ENCODE results near the gene CNN2. TPM values are rescaled to one million over a fixed set of nuclear protein-coding genes. Genes with fewer than 3 reads are reported as not detected.
A peak's percentile ranks its signal among the peaks of the same experiment; 100 is the strongest.

The CNN2 gene
- total and polyA plus RNA-seq, 2 of the 13 experiments (the other 11 are each of a cell fraction or from before 2014, with no cell fraction given), result 63.6 to 70.0 TPM

DNA sequence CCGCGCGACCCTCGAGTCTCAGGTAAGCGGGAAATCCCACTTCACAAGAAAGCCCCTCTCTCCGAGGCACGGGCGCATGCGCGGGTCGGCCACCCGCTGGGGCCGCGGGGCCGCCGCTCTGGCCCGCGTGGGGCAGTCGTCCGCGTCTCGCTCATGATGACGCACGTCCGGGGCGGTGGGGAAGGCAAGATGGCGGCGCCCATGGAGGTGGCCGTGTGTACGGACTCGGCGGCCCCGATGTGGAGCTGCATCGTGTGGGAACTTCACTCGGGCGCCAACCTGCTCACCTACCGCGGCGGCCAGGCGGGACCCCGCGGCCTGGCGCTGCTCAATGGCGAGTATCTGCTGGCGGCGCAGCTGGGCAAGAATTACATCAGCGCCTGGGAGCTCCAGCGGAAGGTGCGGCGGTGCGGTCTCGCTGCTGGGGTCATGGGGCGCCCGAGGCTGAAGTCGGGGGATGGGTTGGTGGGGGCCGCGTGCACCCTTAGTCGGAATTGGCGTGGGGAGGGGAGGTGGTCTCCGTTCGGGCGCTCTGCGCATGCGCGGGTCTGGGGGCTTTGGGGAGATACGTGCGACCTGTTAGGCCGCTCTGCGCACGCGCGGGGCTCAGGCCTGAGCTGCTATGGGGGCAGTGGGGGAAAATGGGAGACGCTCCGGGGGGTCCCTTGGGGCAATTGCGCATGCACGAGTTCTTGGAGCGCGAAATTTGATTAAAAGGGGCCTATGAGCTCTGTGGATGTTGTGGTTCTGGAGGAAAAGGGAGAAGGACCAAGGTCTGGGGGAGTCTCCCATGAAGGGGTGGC lies 42.0 kb upstream of the CNN2 start, which contains the start of gene WDR18 (continued):
- TF ChIP-seq, protein P1, sequence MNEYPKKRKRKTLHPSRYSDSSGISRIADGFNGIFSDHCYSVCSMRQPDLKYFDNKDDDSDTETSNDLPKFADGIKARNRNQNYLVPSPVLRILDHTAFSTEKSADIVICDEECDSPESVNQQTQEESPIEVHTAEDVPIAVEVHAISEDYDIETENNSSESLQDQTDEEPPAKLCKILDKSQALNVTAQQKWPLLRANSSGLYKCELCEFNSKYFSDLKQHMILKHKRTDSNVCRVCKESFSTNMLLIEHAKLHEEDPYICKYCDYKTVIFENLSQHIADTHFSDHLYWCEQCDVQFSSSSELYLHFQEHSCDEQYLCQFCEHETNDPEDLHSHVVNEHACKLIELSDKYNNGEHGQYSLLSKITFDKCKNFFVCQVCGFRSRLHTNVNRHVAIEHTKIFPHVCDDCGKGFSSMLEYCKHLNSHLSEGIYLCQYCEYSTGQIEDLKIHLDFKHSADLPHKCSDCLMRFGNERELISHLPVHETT (CRISPR knock-in tag; conservative IDR thresholded peaks at IDR 0.05), result 0 out of 2 replicates have a peak, but pooled peaks have one; percentile 27
- TF ChIP-seq SP140L (CRISPR knock-in tag; IDR thresholded peaks at IDR 0.05; ENCODE audit: borderline replicate concordance), result no peak

DNA sequence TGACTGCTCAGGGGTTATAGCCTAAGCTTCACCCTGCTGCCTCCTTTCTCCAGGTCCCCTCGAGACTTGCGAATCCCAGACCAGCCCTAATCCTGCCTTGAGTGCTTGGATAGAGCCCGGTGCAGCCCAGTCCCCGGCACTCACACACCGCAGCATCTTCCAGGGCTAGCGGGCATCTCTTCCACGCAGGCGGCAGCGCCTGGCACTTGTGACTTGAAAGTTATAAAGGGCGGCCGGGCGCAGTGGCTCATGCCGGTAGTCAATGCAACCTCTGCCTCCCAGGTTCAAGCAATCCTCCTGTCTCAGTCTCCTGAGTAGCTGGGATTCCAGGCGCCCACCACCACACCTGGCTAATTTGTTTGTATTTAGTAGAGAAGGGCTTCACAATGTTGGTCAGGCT lies 40.3 kb upstream of the CNN2 start:
- POLR2A ChIA-PET, result no interaction called here
- Histone ChIP-seq H3K27me3 (ENCODE audit: control insufficient read depth in 1 of 2, insufficient read depth in 2 of 2, low read length in 2 of 2) (no peaks in the 10 kb centered on the region), H2AFZ (ENCODE audit: low read length) (no peak overlapping the region), H3K4me2 (ENCODE audit: low read depth, low read length) (no peak overlapping the region), H3K4me3 (replicated peaks in 1 of 3; ENCODE audit: insufficient read depth in 1 of 3, low read depth in 2 of 3, low read length in 3 of 3) (no peak overlapping the region), H4K20me1 (ENCODE audit: insufficient read depth, low read length) (no peaks in the 10 kb centered on the region), H3K36me3 (replicated peaks in 1 of 2; ENCODE audit: control insufficient read depth in 1 of 2, insufficient read depth in 2 of 2, low read length in 2 of 2) (peaks cover 22 to 41% of the 10 kb centered on the region in 2 experiments), H3K9ac (ENCODE audit: insufficient read depth, low read depth, low read length) (no peak overlapping the region), H3K9me3 (ENCODE audit: low read length) (no peaks in the 10 kb centered on the region), H3K79me2 (ENCODE audit: insufficient read depth, low read length) (peaks cover 14% of the 10 kb centered on the region), H3K27ac (ENCODE audit: extremely low read length, insufficient read depth, low read length) (no peak overlapping the region), H3K4me1 (ENCODE audit: insufficient read depth, low read length) (peaks cover 32% of the 10 kb centered on the region)
- WGBS (ENCODE audit: low lambda C conversion rate), result 96% methylated on average over 11 of the region's 14 CpGs
- DNase-seq (ENCODE audit: low spot score) (no peak), ATAC-seq (no peak), FAIRE-seq (no peak)
- intact Hi-C loops (cut with micrococcal nuclease; ENCODE audit: unreplicated experiment) (no loop called here), in situ Hi-C loops (cut with HindIII; ENCODE audit: extremely low pct_ligation_motif_present, low pct_unique_long_range_greater_than_20kb) (loop anchor here (10.0 kb wide), 2 partner anchors 121 to 221 kb away; no protein-coding TSS in a partner anchor)
- no TSS peak for BruUV-seq (replicated peaks)
- CTCF ChIA-PET (ENCODE audit: low intra/inter-chr PET ratio, low total read pairs), result no interaction called here
- TF ChIP-seq RXRA (CRISPR knock-in tag; IDR thresholded peaks at IDR 0.05) (no peak), MYC (CRISPR knock-in tag; IDR thresholded peaks at IDR 0.05; ENCODE audit: borderline replicate concordance) (no peak)
- TF ChIP-seq, protein P2, sequence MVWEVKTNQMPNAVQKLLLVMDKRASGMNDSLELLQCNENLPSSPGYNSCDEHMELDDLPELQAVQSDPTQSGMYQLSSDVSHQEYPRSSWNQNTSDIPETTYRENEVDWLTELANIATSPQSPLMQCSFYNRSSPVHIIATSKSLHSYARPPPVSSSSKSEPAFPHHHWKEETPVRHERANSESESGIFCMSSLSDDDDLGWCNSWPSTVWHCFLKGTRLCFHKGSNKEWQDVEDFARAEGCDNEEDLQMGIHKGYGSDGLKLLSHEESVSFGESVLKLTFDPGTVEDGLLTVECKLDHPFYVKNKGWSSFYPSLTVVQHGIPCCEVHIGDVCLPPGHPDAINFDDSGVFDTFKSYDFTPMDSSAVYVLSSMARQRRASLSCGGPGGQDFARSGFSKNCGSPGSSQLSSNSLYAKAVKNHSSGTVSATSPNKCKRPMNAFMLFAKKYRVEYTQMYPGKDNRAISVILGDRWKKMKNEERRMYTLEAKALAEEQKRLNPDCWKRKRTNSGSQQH (CRISPR knock-in tag; IDR thresholded peaks at IDR 0.05; ENCODE audit: low read depth), result no peak
- TF ChIP-seq, protein P3, sequence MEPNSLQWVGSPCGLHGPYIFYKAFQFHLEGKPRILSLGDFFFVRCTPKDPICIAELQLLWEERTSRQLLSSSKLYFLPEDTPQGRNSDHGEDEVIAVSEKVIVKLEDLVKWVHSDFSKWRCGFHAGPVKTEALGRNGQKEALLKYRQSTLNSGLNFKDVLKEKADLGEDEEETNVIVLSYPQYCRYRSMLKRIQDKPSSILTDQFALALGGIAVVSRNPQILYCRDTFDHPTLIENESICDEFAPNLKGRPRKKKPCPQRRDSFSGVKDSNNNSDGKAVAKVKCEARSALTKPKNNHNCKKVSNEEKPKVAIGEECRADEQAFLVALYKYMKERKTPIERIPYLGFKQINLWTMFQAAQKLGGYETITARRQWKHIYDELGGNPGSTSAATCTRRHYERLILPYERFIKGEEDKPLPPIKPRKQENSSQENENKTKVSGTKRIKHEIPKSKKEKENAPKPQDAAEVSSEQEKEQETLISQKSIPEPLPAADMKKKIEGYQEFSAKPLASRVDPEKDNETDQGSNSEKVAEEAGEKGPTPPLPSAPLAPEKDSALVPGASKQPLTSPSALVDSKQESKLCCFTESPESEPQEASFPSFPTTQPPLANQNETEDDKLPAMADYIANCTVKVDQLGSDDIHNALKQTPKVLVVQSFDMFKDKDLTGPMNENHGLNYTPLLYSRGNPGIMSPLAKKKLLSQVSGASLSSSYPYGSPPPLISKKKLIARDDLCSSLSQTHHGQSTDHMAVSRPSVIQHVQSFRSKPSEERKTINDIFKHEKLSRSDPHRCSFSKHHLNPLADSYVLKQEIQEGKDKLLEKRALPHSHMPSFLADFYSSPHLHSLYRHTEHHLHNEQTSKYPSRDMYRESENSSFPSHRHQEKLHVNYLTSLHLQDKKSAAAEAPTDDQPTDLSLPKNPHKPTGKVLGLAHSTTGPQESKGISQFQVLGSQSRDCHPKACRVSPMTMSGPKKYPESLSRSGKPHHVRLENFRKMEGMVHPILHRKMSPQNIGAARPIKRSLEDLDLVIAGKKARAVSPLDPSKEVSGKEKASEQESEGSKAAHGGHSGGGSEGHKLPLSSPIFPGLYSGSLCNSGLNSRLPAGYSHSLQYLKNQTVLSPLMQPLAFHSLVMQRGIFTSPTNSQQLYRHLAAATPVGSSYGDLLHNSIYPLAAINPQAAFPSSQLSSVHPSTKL (CRISPR knock-in tag; IDR thresholded peaks at IDR 0.05), result no peak

All from HepG2 (cell line).